NCI-H1417 (cell line): ENCODE data around the gene SART1.
A peak's percentile ranks its signal among the peaks of the same experiment; 100 is the strongest.
"Not testable (repeated sequence)": the region's sequence is repeated elsewhere in the genome, so short reads cannot be mapped to it uniquely, and the experiment has no call there.

Experiments
- DNase-seq, 3 experiments: peaks; one replicate each; lab custom pipeline; 2025; lab: John Stamatoyannopoulos, UW

SART1 gene

DNA sequence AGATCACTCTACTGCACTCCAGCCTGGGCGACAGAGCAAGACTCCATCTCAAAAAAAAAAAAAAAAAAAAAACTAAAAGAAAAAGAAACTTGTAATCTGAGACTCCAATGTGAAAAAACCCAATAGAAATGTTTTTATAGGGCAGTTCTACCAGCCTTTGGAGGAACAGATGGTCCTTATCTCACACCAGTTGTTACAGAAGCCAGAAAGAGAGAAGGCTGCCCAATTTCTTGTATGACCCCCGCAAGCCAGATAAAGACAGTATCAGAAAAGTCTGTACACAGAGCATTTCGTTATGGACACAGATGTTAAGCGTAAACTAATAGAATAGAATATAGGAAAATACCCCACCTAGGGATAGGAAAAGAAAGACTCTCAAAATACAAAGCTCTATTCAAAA lies 27.5 kb upstream of the SART1 start:
- DNase-seq = no peak

DNA sequence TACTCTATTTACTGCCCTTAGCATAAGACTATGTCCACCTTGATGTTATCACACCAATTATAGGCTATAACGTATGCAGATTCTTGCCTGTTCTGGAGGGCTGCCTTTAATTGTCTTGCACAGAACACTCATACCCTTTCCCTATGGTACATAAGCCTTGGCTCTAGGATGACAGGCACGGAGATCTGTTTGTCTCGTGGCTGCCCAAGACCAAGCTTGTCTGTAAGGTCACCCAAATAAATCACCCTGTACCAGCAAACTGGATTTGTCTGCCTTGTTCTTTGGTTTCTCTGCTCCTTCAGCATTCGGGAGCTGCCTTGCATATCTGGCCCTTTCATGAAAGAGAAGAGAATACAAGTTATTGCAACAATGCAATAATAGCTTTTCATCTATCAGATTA lies 23.8 kb upstream of the SART1 start:
- DNase-seq = no peak

DNA sequence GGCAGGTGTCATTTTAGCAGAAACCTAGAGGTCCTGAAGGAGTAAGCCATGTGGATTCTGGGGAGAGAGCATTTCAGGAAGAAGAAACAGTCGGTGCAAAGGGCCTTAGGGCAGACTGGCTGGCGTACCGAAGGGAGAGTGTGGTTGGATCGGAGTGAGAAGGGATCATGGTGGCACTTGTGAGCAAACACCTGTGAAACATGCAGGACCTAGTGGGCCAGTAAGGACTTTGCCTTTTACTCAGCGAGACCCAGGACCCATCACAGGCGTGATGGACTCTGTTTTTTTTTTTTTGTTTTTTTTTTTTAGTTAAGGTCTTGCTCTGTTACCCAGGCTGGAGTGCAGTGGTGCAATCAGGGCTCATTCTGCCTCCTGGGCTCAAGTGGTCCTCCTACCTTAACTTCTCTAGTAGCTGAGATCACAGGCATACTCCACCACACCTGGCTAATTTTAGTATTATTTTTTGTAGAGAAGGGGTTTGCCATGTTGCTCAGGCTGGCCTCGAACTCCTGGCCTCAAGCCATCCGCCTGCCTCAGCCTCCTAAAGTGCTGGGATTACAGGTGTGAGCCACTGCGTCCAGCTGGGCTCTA lies 19.7 kb upstream of the SART1 start:
- DNase-seq = no peak

DNA sequence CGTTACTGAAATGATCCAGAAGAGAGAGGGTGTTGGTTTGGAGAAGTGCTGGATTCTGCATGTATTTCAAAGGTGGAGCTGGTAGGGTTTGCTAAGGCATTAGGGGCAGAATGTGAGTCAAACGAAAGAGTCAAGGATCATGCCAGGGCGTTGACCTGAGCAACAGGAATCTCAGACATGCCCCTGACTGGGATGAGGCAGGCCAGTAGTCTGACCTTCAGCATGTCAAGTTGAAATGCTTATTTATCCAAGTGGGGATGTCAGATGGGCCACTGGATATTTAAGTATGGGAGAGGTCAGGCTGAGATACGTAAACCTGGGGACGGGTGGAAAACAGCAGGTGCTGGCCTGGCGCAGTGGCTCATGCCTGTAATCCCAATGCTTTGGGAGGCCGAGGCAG lies 19.0 kb upstream of the SART1 start:
- no peak for DNase-seq

DNA sequence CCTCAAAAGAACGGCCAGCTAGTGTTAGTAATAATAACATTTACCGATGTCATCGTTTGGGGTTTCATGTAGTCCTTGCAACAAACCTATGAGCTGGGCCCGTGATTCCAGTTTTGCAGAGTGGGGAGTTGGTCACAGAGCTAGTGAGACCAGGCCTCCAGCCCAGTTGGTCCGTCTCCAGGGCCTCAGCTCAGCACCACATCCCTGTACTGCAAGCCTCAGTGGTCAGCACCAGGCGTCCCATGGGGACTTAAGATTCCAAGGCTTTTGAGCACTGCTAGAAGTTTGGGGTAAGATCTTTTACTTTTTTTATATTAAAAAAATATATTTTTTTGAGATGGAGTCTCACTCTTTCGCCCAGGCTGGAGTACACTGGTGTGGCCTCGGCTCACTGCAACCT lies 17.3 kb upstream of the SART1 start:
- DNase-seq = no peak

DNA sequence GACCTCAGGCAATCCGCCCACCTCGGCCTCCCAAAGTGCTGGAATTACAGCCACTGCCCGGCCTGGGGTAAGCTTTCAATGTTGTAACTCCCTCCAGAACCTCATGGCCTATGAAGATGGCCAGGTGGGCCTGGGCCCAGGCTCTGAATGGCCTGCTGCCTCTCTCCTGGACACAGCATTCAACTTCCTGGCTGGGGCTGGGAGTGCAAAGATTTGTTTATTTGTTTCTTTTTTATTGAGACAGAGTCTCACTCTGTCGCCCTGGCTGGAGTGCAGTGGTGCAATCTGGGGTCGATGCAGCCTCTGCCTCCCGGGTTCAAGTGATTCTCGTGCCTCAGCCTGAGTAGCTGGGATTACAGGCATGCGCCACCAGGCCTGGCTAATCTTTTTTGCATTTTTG lies 16.8 kb upstream of the SART1 start:
- no peak for DNase-seq

DNA sequence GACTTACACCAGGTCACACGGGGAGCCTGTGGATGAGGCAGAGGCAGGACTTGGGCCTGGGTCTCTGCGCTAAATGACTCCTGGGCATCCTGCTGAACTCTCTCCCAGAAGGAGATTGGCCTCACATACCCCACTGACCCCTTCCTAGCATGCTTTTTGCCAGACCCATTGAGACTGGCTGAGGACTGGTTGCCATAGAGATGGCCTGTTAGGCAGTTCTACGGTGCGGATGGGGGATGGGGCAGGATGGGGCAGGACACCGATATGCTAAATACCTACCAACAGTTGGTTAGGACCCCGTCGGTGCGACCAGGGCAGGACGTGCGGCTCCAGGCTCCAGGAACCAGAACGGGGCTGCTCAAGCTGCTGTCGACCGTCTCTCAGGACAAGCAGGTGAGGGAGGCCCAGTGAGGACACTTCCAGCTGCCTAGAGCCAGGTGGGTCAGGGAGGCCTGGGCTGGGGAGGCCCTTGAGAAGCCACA lies 16.1 kb upstream of the SART1 start, which contains the start of gene TSGA10IP:
Gene TSGA10IP (plus strand): TSS at position 51 of the 482 bp plus-strand sequence. CDS start 196 bp downstream, at position 247.
- DNase-seq = peak in 1 of 3 experiments; percentile 20

DNA sequence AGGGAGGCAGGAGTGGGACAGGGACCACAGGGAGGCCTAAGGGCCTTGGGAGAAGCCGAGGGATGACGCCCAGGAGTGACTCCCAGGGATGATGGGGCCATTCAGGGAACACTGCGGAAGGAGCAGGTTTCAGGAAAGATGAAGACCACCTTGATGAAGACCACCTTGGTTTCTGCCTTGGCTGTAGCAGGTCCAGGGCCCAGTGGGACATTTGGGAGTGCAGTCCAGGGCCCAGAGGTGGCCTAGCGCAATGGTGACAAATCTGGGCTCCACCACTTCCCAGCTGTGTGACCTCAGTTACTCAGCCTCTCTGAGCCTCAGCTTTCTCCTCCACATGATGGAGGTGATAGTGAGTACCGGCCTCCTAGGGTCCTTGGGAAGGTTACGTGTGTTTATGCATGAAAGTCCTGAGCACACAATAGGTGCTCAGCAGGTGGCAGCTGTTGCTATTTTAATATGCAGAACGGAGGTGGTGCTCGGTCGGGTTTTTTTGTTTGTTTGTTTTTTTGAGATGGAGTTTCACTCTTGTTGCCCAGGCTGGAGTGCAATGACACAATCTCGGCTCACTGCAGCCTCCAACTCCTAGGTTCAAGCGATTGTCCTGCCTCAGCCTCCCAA lies 15.5 kb upstream of the SART1 start:
- DNase-seq = peak in 1 of 3 experiments; percentile 9

DNA sequence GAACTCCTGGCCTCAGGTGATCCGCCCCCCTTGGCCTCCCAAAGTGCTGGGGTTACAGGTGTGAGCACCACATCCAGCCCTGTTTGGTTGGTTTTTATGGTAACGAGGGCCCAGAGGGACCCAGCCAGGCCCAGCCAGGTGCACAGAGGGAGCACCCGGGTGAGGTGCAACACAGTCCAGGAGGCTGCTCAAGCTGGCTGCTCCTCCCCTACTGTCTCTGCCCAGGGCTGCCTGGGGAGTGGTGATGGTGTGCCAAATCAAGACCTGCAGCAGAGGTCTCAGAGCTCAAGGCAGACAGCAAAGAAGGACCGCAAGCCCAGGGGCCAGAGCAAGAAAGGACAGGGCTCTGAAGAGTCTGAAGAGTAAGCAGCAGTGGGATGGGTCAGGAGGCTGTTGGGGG lies 14.9 kb upstream of the SART1 start:
- no peak for DNase-seq

DNA sequence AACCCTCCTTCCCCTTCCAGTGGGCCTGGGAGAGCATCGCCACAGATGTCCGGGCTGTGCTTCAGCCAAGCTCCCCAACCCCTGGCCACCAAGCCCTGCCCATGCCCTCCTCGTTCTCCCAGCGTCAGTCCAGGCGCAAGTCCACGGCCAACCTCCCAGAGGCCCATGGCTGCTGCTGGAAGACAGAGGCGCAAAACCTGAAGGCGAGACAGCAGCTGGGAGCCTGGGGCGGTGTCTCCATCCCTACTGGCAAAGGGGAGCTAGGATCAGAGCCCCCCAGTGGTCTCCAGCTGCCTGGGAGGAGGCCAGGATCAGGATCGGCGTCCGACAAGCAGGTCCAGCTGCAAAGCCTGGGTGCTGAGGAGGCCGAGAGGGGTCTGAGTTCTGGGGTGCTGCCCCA lies 14.4 kb upstream of the SART1 start:
- DNase-seq = no peak

DNA sequence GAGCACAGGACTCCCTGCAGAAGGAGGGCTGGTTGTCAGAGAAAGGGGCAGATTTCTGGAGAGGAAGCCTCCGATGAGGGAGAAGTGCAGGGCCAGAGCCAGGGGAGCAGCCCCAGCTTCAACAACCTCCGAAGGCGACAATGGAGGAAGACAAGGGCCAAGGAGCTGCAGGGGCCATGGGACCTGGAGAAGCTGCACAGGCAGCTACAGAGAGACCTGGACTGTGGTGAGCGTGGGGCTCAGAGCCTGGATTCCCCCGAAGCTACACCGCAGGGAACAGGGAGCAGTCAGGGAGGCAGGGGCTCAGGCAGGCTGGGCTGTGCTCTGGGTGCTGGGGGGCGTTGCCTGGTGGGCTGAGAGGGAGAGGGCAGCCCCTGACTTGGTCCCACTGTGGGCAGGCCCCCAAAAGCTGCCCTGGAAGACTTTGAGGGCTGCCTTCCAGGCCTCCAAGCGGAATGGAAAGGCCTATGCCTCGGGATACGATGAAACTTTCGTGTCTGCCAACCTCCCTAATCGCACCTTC lies 13.9 kb upstream of the SART1 start:
- no peak for DNase-seq

DNA sequence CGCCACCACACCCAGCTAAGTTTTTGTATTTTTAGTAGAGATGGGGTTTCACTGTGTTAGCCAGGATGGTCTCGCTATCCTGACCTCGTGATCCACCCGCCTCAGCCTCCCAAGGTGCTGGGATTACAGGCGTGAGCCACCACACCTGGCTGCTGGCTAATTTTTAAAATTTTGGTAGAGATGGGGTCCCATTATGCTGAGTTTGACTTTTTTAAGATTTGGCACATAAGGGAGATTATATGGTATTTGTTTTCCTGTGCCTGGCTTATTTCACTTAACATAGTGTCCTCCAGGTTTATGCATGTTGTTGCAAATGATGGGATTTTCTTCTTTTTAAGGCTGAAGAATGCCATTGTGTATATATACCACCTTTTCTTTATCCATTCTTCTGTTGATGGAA lies 10.8 kb upstream of the SART1 start:
- not testable (repeated sequence) for DNase-seq

DNA sequence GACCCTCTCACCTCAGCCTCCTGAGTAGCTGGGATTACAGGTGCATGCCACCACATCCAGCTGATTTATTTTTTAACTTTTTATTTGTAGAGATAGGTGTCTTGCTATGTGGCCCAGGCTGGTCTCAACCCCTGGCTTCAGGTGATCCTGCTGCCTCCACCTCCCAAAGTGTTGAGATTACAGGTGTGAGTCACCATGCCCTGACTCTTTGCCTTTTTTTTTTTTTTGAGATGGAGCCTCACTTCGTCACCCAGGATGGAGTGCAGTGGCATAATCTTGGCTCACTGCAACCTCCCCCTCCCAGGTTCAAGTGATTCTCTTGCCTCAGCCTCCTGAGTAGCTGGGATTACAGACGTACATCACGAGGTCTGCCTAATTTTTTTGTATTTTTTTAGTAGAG lies 9.9 kb upstream of the SART1 start:
- not testable (repeated sequence) for DNase-seq

DNA sequence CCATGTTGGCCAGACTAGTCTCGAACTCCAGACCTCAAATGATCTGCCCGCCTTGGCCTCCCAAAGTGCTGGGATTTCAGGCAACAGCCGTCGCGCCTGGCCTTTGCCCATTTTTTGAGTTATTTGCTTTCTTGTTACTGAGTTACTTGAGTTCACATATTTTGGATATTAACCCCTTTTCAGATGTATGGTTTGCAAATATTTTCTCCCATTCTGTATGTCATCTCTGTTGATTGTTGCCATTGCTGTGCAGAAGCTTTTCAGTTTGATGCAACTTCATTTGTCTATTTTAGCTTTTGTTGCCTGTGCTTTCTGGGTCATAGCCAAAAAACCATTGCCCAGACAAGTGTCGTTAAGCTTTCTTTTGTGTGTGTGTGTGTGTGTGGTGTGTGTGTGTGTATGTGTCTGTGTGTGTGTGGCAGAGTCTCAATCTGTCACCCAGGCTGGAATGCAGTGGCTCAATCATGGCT lies 9.4 kb upstream of the SART1 start:
- no peak for DNase-seq

DNA sequence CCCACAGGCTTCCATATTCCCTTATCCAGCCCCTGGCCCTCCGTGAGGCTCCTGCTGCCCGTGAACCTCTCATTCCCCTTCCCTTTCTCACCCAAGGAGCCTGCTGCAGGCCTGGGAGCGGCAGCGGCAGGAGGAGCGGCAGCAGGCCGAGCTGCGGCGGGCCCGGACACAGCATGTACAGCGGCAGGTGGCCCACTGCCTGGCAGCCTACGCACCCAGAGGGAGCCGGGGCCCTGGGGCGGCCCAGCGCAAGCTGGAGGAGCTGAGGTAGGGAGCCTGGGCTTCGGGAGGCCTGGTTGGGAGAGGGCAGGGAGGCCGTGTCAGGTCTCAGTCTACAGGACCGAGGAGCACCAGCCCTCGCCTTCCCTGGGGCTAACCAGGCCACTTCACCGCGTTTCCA lies 8.1 kb upstream of the SART1 start:
- DNase-seq = no peak

DNA sequence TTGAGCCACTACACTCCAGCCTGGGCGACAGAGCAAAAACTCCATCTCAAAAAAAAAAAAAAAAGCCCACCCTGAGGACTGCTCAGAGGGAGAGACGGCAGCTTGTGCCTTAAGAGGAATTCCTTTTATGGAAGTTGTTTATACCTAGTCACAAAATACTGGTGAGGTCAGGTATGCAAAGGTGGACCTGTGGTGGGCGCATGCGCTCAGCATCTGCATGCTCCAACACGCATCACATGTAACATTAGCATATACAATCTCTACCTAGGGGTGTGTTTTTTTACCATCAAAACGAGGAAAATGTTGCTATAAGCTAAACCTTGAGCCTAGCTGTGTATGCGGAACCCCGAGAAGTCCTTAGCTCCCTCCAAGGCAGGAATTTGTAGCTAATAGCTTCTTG lies 6.8 kb upstream of the SART1 start:
- no peak for DNase-seq

DNA sequence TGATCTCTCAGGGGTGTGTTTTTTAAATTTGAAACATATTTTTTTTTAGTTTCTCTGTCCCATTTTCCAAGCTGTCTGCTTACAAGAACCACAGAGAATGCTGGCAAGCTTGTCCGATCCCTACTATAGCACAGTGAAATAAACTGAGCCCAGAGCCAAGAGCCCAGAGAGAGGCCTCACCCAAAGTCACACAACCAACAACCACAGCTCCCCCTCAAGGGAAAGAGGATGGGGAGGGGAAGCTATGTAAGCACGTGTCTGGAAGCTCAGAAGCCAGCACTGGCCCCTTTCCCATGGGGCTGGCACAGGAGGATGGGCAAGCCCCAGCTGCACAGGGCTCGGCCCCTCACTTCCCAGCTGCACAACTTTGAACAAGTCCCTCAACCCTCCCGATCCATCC lies 3.2 kb upstream of the SART1 start:
- no peak for DNase-seq

DNA sequence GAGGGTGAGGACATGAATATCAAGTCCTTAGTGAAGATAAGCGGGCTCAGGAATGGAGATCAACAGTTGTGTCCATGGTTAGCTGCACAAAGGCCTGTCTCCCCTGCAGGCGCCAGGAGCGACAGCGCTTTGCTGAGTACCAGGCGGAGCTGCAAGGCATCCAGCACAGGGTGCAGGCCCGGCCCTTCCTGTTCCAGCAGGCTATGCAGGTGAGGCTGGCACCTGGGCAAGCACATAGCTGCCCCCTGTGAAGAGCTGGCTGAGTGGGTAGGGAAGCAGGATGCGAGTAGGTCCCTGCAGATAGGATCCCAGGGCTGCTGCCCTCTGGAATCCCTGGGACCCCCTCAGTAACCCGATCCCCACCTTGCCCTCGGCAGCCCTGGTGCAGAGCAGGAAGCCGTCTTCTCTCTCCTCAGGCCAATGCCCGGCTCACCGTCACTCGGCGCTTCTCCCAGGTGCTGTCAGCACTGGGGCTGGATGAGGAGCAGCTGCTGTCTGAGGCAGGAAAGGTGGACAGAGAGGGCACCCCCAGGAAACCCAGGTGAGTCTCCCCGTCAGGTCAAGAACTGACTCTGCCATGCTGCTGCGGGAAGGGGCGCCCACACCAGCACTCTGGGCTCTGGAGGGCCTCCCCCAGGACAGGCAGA lies 2.6 kb upstream of the SART1 start:
- DNase-seq = no peak

DNA sequence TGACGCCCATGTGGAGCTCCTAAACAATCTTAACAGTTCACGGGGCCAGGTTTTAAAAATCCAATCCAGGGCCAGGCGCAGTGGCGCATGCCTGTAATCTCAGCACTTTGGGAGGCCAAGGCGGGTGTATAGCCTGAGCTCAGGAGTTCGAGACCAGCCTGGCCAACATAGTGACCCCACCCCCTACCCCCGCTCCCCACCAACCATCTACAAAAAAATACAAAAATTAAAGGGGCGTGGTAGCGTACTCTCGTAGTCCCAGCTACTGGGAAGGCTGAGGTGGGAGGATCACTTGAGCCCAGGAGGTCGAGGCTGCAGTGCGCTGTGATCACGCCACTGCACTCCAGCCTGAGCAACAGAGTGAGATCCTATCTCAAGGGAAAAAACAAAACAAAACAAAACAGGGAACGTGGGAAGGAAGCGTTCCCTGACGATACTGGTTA lies 689 bp upstream of the SART1 start:
- no peak for DNase-seq

DNA sequence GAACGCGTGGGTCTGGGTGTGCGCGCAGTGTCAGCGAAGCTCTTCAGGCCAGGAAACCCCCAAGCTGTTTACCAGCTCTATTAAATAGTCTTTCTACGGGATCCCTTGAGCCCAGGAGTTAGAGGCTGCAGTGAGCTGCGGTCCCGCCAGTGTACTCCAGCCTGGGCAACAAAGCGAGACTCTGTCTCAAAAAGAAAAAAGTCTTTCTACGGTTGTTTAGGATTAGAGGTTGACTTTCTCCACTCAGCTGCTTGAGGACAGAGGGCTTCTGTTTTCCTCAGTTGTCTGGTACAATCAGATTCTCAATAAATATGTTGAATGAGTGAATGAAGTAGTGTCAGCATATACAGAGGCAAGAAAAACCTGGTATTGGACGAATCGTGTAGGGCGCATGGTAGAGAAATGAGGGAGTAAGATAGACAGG lies 619 bp downstream of the SART1 start:
- DNase-seq = no peak

DNA sequence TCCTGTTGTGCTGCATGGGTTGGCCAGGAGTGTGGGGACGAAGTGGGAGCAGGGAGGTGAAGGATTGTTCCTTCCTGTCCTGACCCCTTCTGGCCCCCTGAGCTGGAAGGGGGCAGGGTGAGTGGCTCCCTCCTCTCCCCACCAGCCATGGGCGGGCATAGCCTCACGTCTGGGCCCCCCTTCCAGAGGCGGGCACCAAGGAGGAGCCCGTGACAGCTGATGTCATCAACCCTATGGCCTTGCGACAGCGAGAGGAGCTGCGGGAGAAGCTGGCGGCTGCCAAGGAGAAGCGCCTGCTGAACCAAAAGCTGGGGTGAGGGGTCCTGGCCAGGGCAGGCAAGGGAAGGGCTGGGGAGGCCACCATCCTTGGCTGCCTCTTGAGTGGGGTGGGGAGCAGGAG lies 3.4 kb downstream of the SART1 start:
- no peak for DNase-seq

DNA sequence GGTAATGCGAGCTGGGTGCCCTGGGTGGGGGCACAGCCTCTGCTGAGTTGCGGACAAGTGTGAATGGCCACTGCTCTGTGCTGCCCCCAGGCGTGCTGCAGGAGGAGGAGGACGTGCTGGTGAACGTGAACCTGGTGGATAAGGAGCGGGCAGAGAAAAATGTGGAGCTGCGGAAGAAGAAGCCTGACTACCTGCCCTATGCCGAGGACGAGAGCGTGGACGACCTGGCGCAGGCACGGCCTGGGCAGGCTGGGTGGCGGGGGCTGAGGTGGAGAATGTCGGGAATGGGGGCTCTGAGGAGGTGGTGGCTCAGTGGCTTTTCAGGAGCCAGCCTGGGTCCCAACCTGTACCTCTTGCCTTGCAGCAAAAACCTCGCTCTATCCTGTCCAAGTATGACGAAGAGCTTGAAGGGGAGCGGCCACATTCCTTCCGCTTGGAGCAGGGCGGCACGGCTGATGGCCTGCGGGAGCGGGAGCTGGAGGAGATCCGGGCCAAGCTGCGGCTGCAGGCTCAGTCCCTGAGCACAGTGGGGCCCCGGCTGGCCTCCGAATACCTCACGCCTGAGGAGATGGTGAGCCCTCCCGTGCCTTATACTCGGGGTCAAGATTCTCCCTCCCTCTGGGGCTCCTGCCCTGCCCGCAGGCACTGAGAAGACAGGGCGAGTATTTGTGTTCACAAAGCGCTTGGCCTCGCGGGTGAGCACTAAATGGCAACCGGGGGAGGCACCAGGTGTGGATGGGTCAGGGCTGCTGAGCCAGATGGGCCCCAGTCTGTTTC lies 4.6 kb downstream of the SART1 start:
- DNase-seq = no peak
